Mesendoderm (in vitro differentiated cells): ENCODE data around the gene CHKB.

Experiments
- DNase-seq: peaks from one replicate; pipeline ENCODE4 v3.0.0; 2013
- H2AK5ac ChIP-seq: 2 replicates; pipeline ENCODE4 v1.6.1; 2013; ENCODE audit warnings: low read length, inconsistent platforms
- H2BK120ac ChIP-seq: 2 replicates; pipeline ENCODE4 v1.6.1; 2013; ENCODE audit warnings: low read depth, mild to moderate bottlenecking, low read length, moderate library complexity, mixed read lengths
- H2BK15ac ChIP-seq: replicated peaks from 2 replicates; pipeline ENCODE4 v1.6.1; 2013; ENCODE audit warnings: low read depth, mild to moderate bottlenecking, moderate library complexity
- H2BK5ac ChIP-seq: 2 replicates; pipeline ENCODE4 v1.6.1; 2013; ENCODE audit warnings: low read length, inconsistent platforms
- H3K18ac ChIP-seq: 2 replicates; pipeline ENCODE4 v1.6.1; 2013; ENCODE audit warnings: mild to moderate bottlenecking, low read length, mixed read lengths
- H3K23ac ChIP-seq: one replicate; pipeline ENCODE4 v1.6.1; 2013; ENCODE audit warnings: low read length
- H3K27ac ChIP-seq: 2 replicates; pipeline ENCODE4 v1.5.1; 2013; ENCODE audit warnings: low read depth, mild to moderate bottlenecking, inconsistent platforms, low read length, moderate library complexity
- H3K27me3 ChIP-seq: 2 replicates; pipeline ENCODE4 v1.6.1; 2013; ENCODE audit warnings: low read length, control low read depth, mild to moderate bottlenecking, inconsistent platforms; ENCODE audit not compliant: insufficient read depth, poor library complexity
- H3K36me3 ChIP-seq: 2 replicates; pipeline ENCODE4 v1.6.1; 2013; ENCODE audit warnings: low read length, inconsistent platforms; ENCODE audit not compliant: control insufficient read depth, insufficient read depth
- H3K4ac ChIP-seq: one replicate; pipeline ENCODE4 v1.6.1; 2013; ENCODE audit warnings: low read depth, mild to moderate bottlenecking, low read length, moderate library complexity
- H3K4me1 ChIP-seq: 2 replicates; pipeline ENCODE4 v1.6.1; 2013; ENCODE audit warnings: low read depth, low read length, inconsistent platforms; ENCODE audit not compliant: control insufficient read depth
- H3K4me2 ChIP-seq: 2 replicates; pipeline ENCODE4 v1.6.1; 2013; ENCODE audit warnings: low read length
- H3K4me3 ChIP-seq: 2 replicates; pipeline ENCODE4 v1.5.1; 2013; ENCODE audit warnings: mild to moderate bottlenecking, low read length
- H3K56ac ChIP-seq: one replicate; pipeline ENCODE4 v1.6.1; 2013; ENCODE audit warnings: low read length
- H3K79me1 ChIP-seq: 2 replicates; pipeline ENCODE4 v1.6.1; 2013; ENCODE audit warnings: low read length, inconsistent platforms
- H3K79me2 ChIP-seq: 2 replicates; pipeline ENCODE4 v1.6.1; 2013; ENCODE audit warnings: mild to moderate bottlenecking, low read length; ENCODE audit not compliant: control insufficient read depth, insufficient read depth
- H3K9ac ChIP-seq: 2 replicates; pipeline ENCODE4 v1.6.1; 2013; ENCODE audit warnings: low read length, inconsistent platforms
- H4K5ac ChIP-seq: one replicate; pipeline ENCODE4 v1.6.1; 2013; ENCODE audit warnings: low read length
- H4K8ac ChIP-seq: one replicate; pipeline ENCODE4 v1.6.1; 2013; ENCODE audit warnings: low read depth, mild to moderate bottlenecking, control low read depth, low read length, moderate library complexity
- WGBS: extraction: QIAGEN DNeasy Blood & Tissue Kit; methylation state at CpG from one replicate; pipeline ENCODE4 v1.1.7; 2013; ENCODE audit warnings: low lambda C conversion rate, missing lambda C conversion rate; ENCODE audit not compliant: insufficient coverage; ENCODE audit errors: extremely low coverage; 5-methylcytosine and 5-hydroxymethylcytosine counted together

The CHKB gene

DNA sequence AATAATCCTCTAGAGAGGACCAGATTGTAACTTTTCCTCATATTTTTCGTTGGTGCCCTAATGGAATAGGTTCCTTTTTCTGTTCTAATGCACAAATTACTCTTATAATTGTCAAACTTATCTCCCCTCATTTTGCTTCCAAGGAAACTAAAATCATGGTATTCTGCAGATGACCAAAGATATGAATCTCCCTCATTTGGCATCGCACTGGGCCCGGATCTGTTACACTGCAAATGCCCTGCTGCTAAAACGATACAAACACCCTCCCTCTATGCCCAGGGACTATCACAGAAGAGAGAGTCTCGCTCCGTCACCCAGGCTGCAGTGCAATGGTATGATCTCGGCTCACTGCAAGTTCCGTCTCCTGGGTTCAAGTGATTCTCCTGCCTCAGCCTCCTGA, 29.3 kb downstream of the CHKB start:
- Histone ChIP-seq H4K8ac (no peak overlapping the region), H2BK15ac (no peak overlapping the region), H3K27me3 (no peaks in the 10 kb centered on the region), H3K4me1 (no peaks in the 10 kb centered on the region), H3K23ac (no peak overlapping the region), H3K36me3 (no peaks in the 10 kb centered on the region), H2BK5ac (no peak overlapping the region), H3K4me3 (no peak overlapping the region), H3K4me2 (no peak overlapping the region), H3K9ac (no peak overlapping the region), H3K18ac (no peak overlapping the region), H2AK5ac (no peak overlapping the region), H3K79me1 (no peaks in the 10 kb centered on the region), H4K5ac (no peak overlapping the region), H3K79me2 (no peaks in the 10 kb centered on the region), H3K56ac (no peak overlapping the region), H2BK120ac (no peak overlapping the region), H3K4ac (no peak overlapping the region), H3K27ac (no peak overlapping the region)
- no CpG with 5 or more reads among the region's 8 CpGs for WGBS
- DNase-seq, result no peak

DNA sequence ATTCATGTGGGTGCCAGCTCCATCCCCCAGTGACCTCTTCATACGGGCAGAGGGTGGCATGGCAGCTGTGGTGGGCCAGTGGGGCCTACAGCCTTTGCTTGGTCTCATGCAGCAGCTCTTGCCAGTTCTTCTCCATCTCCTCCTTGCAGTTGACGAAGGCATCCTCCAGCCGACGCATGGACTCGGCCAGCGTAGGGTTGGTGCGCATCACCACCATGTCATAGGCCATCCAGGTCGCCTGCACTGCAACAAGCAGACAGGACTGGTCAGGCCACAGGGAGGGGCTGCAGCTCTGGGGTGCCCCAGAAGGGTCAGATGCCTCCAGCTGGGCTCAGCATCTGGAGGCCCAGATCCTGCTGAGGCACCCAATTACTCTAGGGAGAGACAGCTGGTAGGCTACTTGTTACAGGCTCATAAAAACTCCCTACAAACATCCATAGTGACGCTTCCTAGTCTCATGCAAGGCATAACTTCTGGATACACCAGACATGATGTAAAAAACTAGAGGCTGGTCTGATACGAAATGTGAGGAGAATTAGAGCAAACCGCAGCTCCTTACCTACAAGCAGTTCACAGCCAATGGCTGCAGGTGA, 31.4 kb downstream of the CHKB start:
- Histone ChIP-seq H3K23ac (no peak overlapping the region), H3K56ac (no peak overlapping the region), H4K5ac (no peak overlapping the region), H3K4me3 (no peak overlapping the region), H2BK15ac (no peak overlapping the region), H3K79me1 (no peaks in the 10 kb centered on the region), H4K8ac (no peak overlapping the region), H3K79me2 (no peaks in the 10 kb centered on the region), H3K27me3 (no peaks in the 10 kb centered on the region), H3K4ac (no peak overlapping the region), H2BK120ac (no peak overlapping the region), H3K4me2 (no peak overlapping the region), H3K27ac (no peak overlapping the region), H3K9ac (no peak overlapping the region), H3K4me1 (no peaks in the 10 kb centered on the region), H2BK5ac (no peak overlapping the region), H2AK5ac (no peak overlapping the region), H3K36me3 (no peaks in the 10 kb centered on the region), H3K18ac (no peak overlapping the region)
- DNase-seq, result no peak
- WGBS, result no CpG with 5 or more reads among the region's 11 CpGs

DNA sequence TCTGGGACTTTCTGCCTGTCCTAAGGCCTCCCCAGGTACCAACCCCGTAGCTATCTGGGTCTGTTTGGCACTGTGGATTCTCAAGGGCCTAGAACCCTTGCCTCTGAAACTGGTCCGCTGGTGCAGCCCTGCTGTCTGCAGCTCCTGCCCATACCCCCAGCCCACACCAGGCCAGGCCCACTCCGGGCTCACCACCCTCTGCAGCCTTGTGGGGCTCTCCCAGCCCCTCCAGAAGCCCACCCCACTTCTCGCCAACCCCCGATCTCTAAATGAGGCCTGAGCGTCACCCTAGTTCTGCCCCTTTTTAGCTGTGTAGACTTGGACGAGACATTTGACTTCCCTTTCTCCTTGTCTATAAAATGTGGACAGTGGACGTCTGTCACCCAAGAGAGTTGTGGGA, 32.3 kb downstream of the CHKB start:
- DNase-seq, result no peak
- H4K8ac ChIP-seq, result no peak overlapping the region
- H3K23ac ChIP-seq, result no peak overlapping the region
- no peaks in the 10 kb centered on the region for H3K79me2 ChIP-seq
- no peak overlapping the region for H3K4me2 ChIP-seq
- H4K5ac ChIP-seq, result no peak overlapping the region
- no peak overlapping the region for H3K9ac ChIP-seq
- no peak overlapping the region for H2BK5ac ChIP-seq
- no peaks in the 10 kb centered on the region for H3K4me1 ChIP-seq
- no peak overlapping the region for H2AK5ac ChIP-seq
- no peak overlapping the region for H3K18ac ChIP-seq
- no peak overlapping the region for H3K27ac ChIP-seq
- no peaks in the 10 kb centered on the region for H3K27me3 ChIP-seq
- H3K79me1 ChIP-seq, result no peaks in the 10 kb centered on the region
- H3K56ac ChIP-seq, result no peak overlapping the region
- H3K4me3 ChIP-seq, result no peak overlapping the region
- no peaks in the 10 kb centered on the region for H3K36me3 ChIP-seq
- no CpG with 5 or more reads among the region's 8 CpGs for WGBS
- H3K4ac ChIP-seq, result no peak overlapping the region
- H2BK15ac ChIP-seq, result no peak overlapping the region
- no peak overlapping the region for H2BK120ac ChIP-seq

DNA sequence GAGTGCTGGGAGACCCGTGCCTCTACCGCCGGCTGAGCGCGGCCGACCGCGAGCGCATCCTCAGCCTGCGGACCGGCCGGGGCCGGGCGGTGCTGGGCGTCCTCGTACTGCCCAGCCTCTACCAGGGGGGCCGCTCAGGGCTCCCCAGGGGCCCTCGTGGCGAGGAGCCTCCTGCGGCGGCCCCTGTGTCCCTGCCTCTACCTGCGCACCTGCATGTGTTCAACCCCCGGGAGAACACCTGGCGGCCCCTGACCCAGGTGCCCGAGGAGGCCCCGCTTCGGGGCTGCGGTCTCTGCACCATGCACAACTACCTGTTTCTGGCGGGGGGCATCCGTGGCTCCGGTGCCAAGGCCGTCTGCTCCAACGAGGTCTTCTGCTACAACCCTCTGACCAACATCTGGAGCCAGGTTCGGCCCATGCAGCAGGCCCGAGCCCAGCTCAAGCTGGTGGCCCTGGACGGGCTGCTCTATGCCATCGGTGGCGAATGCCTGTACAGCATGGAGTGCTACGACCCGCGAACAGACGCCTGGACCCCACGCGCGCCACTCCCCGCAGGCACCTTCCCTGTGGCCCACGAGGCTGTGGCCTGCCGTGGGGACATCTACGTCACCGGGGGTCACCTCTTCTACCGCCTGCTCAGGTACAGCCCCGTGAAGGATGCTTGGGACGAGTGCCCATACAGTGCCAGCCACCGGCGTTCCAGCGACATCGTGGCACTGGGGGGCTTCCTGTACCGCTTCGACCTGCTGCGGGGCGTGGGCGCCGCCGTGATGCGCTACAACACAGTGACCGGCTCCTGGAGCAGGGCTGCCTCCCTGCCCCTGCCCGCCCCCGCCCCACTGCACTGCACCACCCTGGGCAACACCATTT, 33.5 kb downstream of the CHKB start:
- no peak for DNase-seq
- H3K4ac ChIP-seq, result no peak overlapping the region
- H3K18ac ChIP-seq, result no peak overlapping the region
- no peak overlapping the region for H3K4me2 ChIP-seq
- no peak overlapping the region for H3K9ac ChIP-seq
- no peak overlapping the region for H2BK15ac ChIP-seq
- no peak overlapping the region for H2BK120ac ChIP-seq
- no peak overlapping the region for H4K5ac ChIP-seq
- no peak overlapping the region for H3K23ac ChIP-seq
- no CpG with 5 or more reads among the region's 68 CpGs for WGBS
- H3K4me3 ChIP-seq, result no peak overlapping the region
- H3K56ac ChIP-seq, result no peak overlapping the region
- H3K27me3 ChIP-seq, result no peaks in the 10 kb centered on the region
- no peaks in the 10 kb centered on the region for H3K36me3 ChIP-seq
- H3K27ac ChIP-seq, result no peak overlapping the region
- no peak overlapping the region for H4K8ac ChIP-seq
- H2BK5ac ChIP-seq, result no peak overlapping the region
- H3K79me2 ChIP-seq, result no peaks in the 10 kb centered on the region
- H3K79me1 ChIP-seq, result no peaks in the 10 kb centered on the region
- H2AK5ac ChIP-seq, result no peak overlapping the region
- no peaks in the 10 kb centered on the region for H3K4me1 ChIP-seq

DNA sequence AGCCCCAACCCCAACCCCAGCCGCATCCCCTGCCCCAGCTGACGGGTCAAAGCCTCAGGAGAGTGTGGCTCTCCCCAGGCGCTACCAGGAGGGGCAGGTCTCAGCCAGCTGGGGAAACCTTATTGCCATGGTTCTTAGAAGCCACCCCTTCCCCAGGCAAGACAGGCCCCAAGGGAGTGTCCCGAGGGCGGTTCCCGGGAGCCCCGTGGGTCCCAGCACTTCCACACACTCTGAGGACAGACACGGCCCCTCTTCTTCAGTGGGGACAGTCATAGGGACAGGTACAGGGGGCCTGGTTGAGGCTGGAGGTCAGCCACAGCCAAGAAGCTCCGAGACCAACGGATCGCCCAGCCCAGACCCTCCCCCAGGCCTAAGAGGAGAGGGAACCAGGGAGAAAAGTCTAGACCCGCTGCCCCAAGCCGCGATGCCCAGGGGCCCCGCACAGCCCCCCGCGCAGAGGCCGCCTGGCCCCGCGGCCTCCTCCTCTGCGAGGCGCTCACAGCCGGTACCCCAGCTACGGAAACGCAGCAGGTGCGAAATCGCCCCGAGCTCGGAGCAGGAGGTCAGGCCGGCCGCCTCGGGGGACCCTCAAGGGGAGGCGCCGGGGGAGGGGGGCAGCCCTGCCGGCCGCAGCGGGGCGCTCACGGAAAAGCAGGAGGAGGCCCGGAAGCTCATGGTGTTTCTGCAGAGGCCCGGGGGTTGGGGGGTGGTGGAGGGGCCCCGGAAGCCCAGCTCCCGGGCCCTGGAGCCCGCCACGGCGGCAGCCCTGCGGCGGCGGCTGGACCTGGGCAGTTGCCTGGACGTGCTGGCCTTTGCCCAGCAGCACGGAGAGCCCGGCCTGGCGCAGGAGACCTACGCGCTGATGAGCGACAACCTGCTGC, 34.4 kb downstream of the CHKB start:
- Histone ChIP-seq H3K4me2 (no peak overlapping the region), H3K4ac (no peak overlapping the region), H2AK5ac (no peak overlapping the region), H3K36me3 (no peaks in the 10 kb centered on the region), H3K9ac (no peak overlapping the region), H3K23ac (no peak overlapping the region), H3K4me3 (no peak overlapping the region), H2BK120ac (no peak overlapping the region), H3K18ac (no peak overlapping the region), H3K4me1 (no peaks in the 10 kb centered on the region), H2BK15ac (no peak overlapping the region), H3K79me2 (no peaks in the 10 kb centered on the region), H3K27me3 (no peaks in the 10 kb centered on the region), H4K5ac (no peak overlapping the region), H3K56ac (no peak overlapping the region), H2BK5ac (no peak overlapping the region), H3K27ac (no peak overlapping the region), H3K79me1 (no peaks in the 10 kb centered on the region), H4K8ac (no peak overlapping the region)
- WGBS, result no CpG with 5 or more reads among the region's 56 CpGs
- DNase-seq, result no peak
